ENCODE results near the gene SULT1A3.

GRCh38 chr16:30184096-30184890 is 14.8 kb upstream of the SULT1A3 start:
- TF ChIP-seq, protein P1, sequence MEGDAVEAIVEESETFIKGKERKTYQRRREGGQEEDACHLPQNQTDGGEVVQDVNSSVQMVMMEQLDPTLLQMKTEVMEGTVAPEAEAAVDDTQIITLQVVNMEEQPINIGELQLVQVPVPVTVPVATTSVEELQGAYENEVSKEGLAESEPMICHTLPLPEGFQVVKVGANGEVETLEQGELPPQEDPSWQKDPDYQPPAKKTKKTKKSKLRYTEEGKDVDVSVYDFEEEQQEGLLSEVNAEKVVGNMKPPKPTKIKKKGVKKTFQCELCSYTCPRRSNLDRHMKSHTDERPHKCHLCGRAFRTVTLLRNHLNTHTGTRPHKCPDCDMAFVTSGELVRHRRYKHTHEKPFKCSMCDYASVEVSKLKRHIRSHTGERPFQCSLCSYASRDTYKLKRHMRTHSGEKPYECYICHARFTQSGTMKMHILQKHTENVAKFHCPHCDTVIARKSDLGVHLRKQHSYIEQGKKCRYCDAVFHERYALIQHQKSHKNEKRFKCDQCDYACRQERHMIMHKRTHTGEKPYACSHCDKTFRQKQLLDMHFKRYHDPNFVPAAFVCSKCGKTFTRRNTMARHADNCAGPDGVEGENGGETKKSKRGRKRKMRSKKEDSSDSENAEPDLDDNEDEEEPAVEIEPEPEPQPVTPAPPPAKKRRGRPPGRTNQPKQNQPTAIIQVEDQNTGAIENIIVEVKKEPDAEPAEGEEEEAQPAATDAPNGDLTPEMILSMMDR (IDR thresholded peaks at IDR 0.05; ENCODE audit: low read depth, low read length, poor library complexity, severe bottlenecking): no peak
- TF ChIP-seq EZH2phosphoT487 (IDR thresholded peaks at IDR 0.05; ENCODE audit: borderline replicate concordance, low read length): no peak

All from DOHH2 (cell line).